KMS-11 (cell line): ENCODE results near the gene SFXN1.

Source experiments
- H2AFZ ChIP-seq: fragments of 200-600 bp; sonication (generic); 2 replicates; pipeline ENCODE4 v1.6.1; 2016; ENCODE audit warnings: antibody characterized with exemption, mixed run types, low read depth
- H3K27ac ChIP-seq: fragments of 200-600 bp; sonication (generic); 2 replicates; pipeline ENCODE4 v1.6.1; 2016; ENCODE audit warnings: mild to moderate bottlenecking, mixed run types
- H3K27me3 ChIP-seq: fragments of 200-600 bp; sonication (generic); 2 replicates; pipeline ENCODE4 v1.6.1; 2017; ENCODE audit warnings: mild to moderate bottlenecking, low read depth, mixed run types, moderate library complexity; ENCODE audit not compliant: insufficient read depth
- H3K36me3 ChIP-seq: fragments of 200-600 bp; sonication (generic); 2 replicates; pipeline ENCODE4 v1.6.1; 2017; ENCODE audit warnings: mild to moderate bottlenecking, mixed run types; ENCODE audit not compliant: insufficient read depth
- H3K4me1 ChIP-seq: fragments of 200-600 bp; sonication (generic); 2 replicates; pipeline ENCODE4 v1.6.1; 2016; ENCODE audit warnings: mild to moderate bottlenecking, low read depth, mixed run types; ENCODE audit not compliant: poor library complexity, severe bottlenecking
- H3K4me2 ChIP-seq: fragments of 200-600 bp; sonication (generic); 2 replicates; pipeline ENCODE4 v1.7.0; 2016; ENCODE audit warnings: mild to moderate bottlenecking, mixed run types
- H3K4me3 ChIP-seq: fragments of 200-600 bp; sonication (generic); IDR thresholded peaks from 2 replicates; pipeline ENCODE4 v1.6.1; 2017; ENCODE audit warnings: low read depth, low read length, mixed read lengths; ENCODE audit not compliant: insufficient read depth
- H3K79me2 ChIP-seq: fragments of 200-600 bp; sonication (generic); 2 replicates; pipeline ENCODE4 v1.6.1; 2016; ENCODE audit warnings: low read depth, mixed run types; ENCODE audit not compliant: insufficient read depth
- H3K9ac ChIP-seq: fragments of 200-600 bp; sonication (generic); 2 replicates; pipeline ENCODE4 v1.6.1; 2016; ENCODE audit warnings: mild to moderate bottlenecking, mixed run types
- H4K20me1 ChIP-seq: fragments of 200-600 bp; sonication (generic); 2 replicates; pipeline ENCODE4 v1.6.1; 2016; ENCODE audit warnings: mild to moderate bottlenecking, mixed run types; ENCODE audit not compliant: insufficient read depth
- TF ChIP-seq, protein P1 (sequence below): fragments of 200-600 bp; sonication (generic); conservative IDR thresholded peaks from 2 replicates; pipeline ENCODE4 v1.6.1; 2017; ENCODE audit warnings: low read depth, mild to moderate bottlenecking, antibody characterized with exemption, low read length, moderate library complexity, mixed read lengths

The SFXN1 gene

DNA sequence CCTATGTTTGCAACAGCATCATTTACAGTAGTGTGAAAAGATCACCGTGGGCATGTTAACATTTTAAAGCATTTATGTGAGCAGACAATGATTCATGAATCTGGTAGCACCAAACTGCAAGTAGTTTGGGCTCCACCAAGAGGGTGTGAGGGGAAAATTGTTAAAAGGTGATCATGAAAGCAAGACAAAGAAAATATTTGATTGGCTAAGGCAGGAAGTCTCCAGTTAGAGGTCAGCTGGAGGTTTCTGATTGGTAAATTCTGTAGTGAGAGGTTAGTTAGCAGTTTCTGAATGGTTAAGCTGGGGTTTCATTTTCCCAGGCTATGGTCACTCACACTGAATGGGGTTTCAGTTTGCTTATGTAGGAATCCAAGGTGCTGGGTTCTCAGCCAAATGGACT lies 20.9 kb upstream of the SFXN1 start:
- no peak overlapping the region for H3K9ac ChIP-seq
- H3K36me3 ChIP-seq, result no peaks in the 10 kb centered on the region
- TF ChIP-seq, protein P1, sequence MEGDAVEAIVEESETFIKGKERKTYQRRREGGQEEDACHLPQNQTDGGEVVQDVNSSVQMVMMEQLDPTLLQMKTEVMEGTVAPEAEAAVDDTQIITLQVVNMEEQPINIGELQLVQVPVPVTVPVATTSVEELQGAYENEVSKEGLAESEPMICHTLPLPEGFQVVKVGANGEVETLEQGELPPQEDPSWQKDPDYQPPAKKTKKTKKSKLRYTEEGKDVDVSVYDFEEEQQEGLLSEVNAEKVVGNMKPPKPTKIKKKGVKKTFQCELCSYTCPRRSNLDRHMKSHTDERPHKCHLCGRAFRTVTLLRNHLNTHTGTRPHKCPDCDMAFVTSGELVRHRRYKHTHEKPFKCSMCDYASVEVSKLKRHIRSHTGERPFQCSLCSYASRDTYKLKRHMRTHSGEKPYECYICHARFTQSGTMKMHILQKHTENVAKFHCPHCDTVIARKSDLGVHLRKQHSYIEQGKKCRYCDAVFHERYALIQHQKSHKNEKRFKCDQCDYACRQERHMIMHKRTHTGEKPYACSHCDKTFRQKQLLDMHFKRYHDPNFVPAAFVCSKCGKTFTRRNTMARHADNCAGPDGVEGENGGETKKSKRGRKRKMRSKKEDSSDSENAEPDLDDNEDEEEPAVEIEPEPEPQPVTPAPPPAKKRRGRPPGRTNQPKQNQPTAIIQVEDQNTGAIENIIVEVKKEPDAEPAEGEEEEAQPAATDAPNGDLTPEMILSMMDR, result no peak
- H3K4me2 ChIP-seq, result no peak overlapping the region
- no peaks in the 10 kb centered on the region for H3K27me3 ChIP-seq
- H3K4me3 ChIP-seq, result no peak overlapping the region
- no peak overlapping the region for H3K27ac ChIP-seq
- no peak overlapping the region for H2AFZ ChIP-seq
- H3K79me2 ChIP-seq, result no peaks in the 10 kb centered on the region
- H3K4me1 ChIP-seq, result peaks cover 9% of the 10 kb centered on the region
- H4K20me1 ChIP-seq, result no peaks in the 10 kb centered on the region

DNA sequence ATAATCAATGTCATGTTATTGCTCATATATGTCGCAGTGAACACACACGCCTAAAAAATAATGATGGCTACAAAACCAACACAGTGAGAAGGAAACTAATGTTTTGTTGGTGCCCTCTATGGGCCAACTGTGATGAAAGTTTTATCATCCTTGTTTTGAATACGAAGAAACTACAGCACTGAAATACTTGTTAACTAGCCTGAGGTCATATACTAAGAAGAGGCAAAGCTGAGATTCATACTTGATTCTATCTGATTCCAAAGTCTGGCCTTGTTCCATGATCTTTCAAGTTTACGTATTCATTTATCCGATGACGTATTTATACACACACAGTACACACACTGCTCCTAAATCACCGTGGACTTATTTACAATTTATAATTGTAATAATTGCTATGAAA lies 18.2 kb upstream of the SFXN1 start:
- Histone ChIP-seq H3K27me3 (no peaks in the 10 kb centered on the region), H3K27ac (no peak overlapping the region), H3K4me3 (no peak overlapping the region), H3K79me2 (no peaks in the 10 kb centered on the region), H4K20me1 (no peaks in the 10 kb centered on the region), H3K36me3 (no peaks in the 10 kb centered on the region), H2AFZ (no peak overlapping the region), H3K9ac (no peak overlapping the region), H3K4me2 (no peak overlapping the region), H3K4me1 (peaks cover 9% of the 10 kb centered on the region)
- TF ChIP-seq, protein P1, result no peak

DNA sequence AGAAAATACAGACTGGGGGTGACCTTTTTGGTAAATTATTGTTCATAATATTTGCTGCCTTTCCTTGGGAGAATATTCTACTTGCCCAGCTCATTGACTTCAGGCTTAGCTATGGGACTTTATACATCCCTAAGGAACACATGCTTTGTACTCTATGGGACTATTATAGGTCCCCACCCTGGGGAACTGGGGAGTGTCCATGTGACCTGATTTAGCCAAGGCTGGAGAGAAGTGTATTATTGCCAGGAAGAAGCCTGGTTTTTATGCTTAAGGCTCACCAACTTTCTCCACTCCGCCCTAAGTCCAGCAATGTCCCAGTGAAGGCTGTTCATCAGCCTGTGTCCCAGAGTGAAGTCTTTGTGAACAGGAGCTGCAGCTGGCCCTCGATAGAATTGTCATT lies 17.8 kb upstream of the SFXN1 start:
- H3K27me3 ChIP-seq, result no peaks in the 10 kb centered on the region
- no peak overlapping the region for H3K4me2 ChIP-seq
- H3K4me3 ChIP-seq, result no peak overlapping the region
- H3K9ac ChIP-seq, result no peak overlapping the region
- no peak overlapping the region for H3K27ac ChIP-seq
- H3K36me3 ChIP-seq, result no peaks in the 10 kb centered on the region
- H2AFZ ChIP-seq, result no peak overlapping the region
- TF ChIP-seq, protein P1, result no peak
- H3K79me2 ChIP-seq, result no peaks in the 10 kb centered on the region
- no peaks in the 10 kb centered on the region for H4K20me1 ChIP-seq
- peaks cover 9% of the 10 kb centered on the region for H3K4me1 ChIP-seq

DNA sequence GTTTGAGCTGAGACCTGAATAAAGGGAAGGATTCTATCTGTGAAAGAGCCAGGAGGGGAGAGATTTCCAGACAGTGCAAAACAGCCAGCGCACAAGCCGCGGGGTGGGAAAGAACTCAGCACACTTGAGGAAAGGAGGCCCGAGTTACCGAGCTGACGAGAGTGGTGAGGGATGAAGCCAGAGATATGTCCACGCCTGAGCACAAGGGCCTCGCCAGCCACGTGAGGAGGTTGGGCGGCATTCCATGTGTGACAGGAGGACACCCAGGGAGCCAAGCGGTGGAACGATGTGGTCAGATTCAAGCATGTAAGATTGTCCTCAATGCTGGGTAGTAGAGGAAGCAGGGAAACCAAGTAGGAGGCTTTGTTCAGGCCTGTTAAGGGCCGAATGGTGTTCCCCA lies 17.0 kb upstream of the SFXN1 start:
- Histone ChIP-seq H3K4me1 (peaks cover 9% of the 10 kb centered on the region), H2AFZ (no peak overlapping the region), H3K27ac (no peak overlapping the region), H3K27me3 (no peaks in the 10 kb centered on the region), H4K20me1 (no peaks in the 10 kb centered on the region), H3K36me3 (no peaks in the 10 kb centered on the region), H3K79me2 (no peaks in the 10 kb centered on the region), H3K4me2 (no peak overlapping the region), H3K9ac (no peak overlapping the region), H3K4me3 (no peak overlapping the region)
- TF ChIP-seq, protein P1, result no peak
